ENCODE measurements around the gene LMTK2. TPM values are rescaled to one million over a fixed set of nuclear protein-coding genes. Genes with fewer than 3 reads are reported as not detected.

The LMTK2 gene
- total and polyA plus RNA-seq, 2 experiments from 2014 or later, result 2.3 to 4.6 TPM

GRCh38 chr7:98238076-98238475 lies 131.4 kb downstream of the LMTK2 start:
- Histone ChIP-seq H3K27ac (no peak overlapping the region), H3K9me2 (ENCODE audit: insufficient read depth) (no peaks in the 10 kb centered on the region), H3K4me1 (ENCODE audit: insufficient read depth) (no peaks in the 10 kb centered on the region), H3K4me3 (no peak overlapping the region), H3K9me3 (ENCODE audit: low read depth) (no peaks in the 10 kb centered on the region), H3K36me3 (ENCODE audit: low read depth) (no peaks in the 10 kb centered on the region), H3K4me2 (ENCODE audit: unreplicated experiment) (no peak overlapping the region), H3K27me3 (replicated peaks; ENCODE audit: insufficient read depth) (no peaks in the 10 kb centered on the region), H2AFZ (no peak overlapping the region), H3K79me2 (ENCODE audit: insufficient read depth) (no peaks in the 10 kb centered on the region), H3K9ac (no peak overlapping the region), H3F3A (ENCODE audit: insufficient read depth) (no peaks in the 10 kb centered on the region), H4K20me1 (ENCODE audit: insufficient read depth) (no peaks in the 10 kb centered on the region)
- no peak for DNase-seq
- TF ChIP-seq EZH2phosphoT487 (IDR thresholded peaks at IDR 0.05; ENCODE audit: insufficient read depth, low read depth) (no peak), EZH2 (IDR thresholded peaks at IDR 0.05; ENCODE audit: insufficient read depth, poor library complexity, severe bottlenecking) (no peak)
- in situ Hi-C loops (cut with MboI), result no loop called here
- 90 to 96% methylated on average over 4 of the region's 4 CpGs for WGBS, 2 experiments (ENCODE audit: low coverage in 1 of 2, low lambda C conversion rate in 2 of 2, missing lambda C conversion rate in 2 of 2)

GRCh38 chr7:98238976-98239375 lies 132.3 kb downstream of the LMTK2 start:
- no peaks in the 10 kb centered on the region for H3K36me3 ChIP-seq (ENCODE audit: low read depth)
- H4K20me1 ChIP-seq (ENCODE audit: insufficient read depth), result no peaks in the 10 kb centered on the region
- no peak overlapping the region for H3K4me2 ChIP-seq (ENCODE audit: unreplicated experiment)
- TF ChIP-seq EZH2phosphoT487 (IDR thresholded peaks at IDR 0.05; ENCODE audit: insufficient read depth, low read depth) (no peak), EZH2 (IDR thresholded peaks at IDR 0.05; ENCODE audit: insufficient read depth, poor library complexity, severe bottlenecking) (no peak)
- no peak overlapping the region for H2AFZ ChIP-seq
- no peak overlapping the region for H3K9ac ChIP-seq
- DNase-seq, result peak; percentile 17
- H3K27ac ChIP-seq, result no peak overlapping the region
- WGBS, 2 experiments (ENCODE audit: low coverage in 1 of 2, low lambda C conversion rate in 2 of 2, missing lambda C conversion rate in 2 of 2), result 90 to 91% methylated on average over 9 of the region's 9 CpGs
- no peaks in the 10 kb centered on the region for H3K27me3 ChIP-seq (replicated peaks; ENCODE audit: insufficient read depth)
- no peaks in the 10 kb centered on the region for H3F3A ChIP-seq (ENCODE audit: insufficient read depth)
- no peaks in the 10 kb centered on the region for H3K9me2 ChIP-seq (ENCODE audit: insufficient read depth)
- H3K4me3 ChIP-seq, result no peak overlapping the region
- H3K4me1 ChIP-seq (ENCODE audit: insufficient read depth), result no peaks in the 10 kb centered on the region
- no peaks in the 10 kb centered on the region for H3K79me2 ChIP-seq (ENCODE audit: insufficient read depth)
- no peaks in the 10 kb centered on the region for H3K9me3 ChIP-seq (ENCODE audit: low read depth)
- in situ Hi-C loops (cut with MboI), result no loop called here

- DNase-seq, result peak; percentile 56
- Histone ChIP-seq H3K4me1 (ENCODE audit: insufficient read depth) (no peaks in the 10 kb centered on the region), H3F3A (ENCODE audit: insufficient read depth) (no peaks in the 10 kb centered on the region), H3K9me3 (ENCODE audit: low read depth) (no peaks in the 10 kb centered on the region), H3K9me2 (ENCODE audit: insufficient read depth) (no peaks in the 10 kb centered on the region), H3K27me3 (replicated peaks; ENCODE audit: insufficient read depth) (no peaks in the 10 kb centered on the region), H3K4me2 (ENCODE audit: unreplicated experiment) (no peak overlapping the region), H4K20me1 (ENCODE audit: insufficient read depth) (no peaks in the 10 kb centered on the region), H3K79me2 (ENCODE audit: insufficient read depth) (no peaks in the 10 kb centered on the region), H3K9ac (no peak overlapping the region), H3K4me3 (no peak overlapping the region), H3K36me3 (ENCODE audit: low read depth) (no peaks in the 10 kb centered on the region), H3K27ac (no peak overlapping the region), H2AFZ (no peak overlapping the region)
- TF ChIP-seq EZH2 (IDR thresholded peaks at IDR 0.05; ENCODE audit: insufficient read depth, poor library complexity, severe bottlenecking), result no peak
- TF ChIP-seq EZH2phosphoT487 (IDR thresholded peaks at IDR 0.05; ENCODE audit: insufficient read depth, low read depth), result no peak
- 85 to 86% methylated on average over 18 to 19 of the region's 19 CpGs for WGBS, 2 experiments (ENCODE audit: low coverage in 1 of 2, low lambda C conversion rate in 2 of 2, missing lambda C conversion rate in 2 of 2)
- in situ Hi-C loops (cut with MboI), result no loop called here
Measured at GRCh38 chr7:98240961-98241673, 134.5 kb downstream of the LMTK2 start.

- 79 to 88% methylated on average over 10 to 16 of the region's 16 CpGs for WGBS, 2 experiments (ENCODE audit: low coverage in 1 of 2, low lambda C conversion rate in 2 of 2, missing lambda C conversion rate in 2 of 2)
- H3K4me1 ChIP-seq (ENCODE audit: insufficient read depth), result no peaks in the 10 kb centered on the region
- H3K9me3 ChIP-seq (ENCODE audit: low read depth), result no peaks in the 10 kb centered on the region
- H3K9ac ChIP-seq, result no peak overlapping the region
- H3K27me3 ChIP-seq (replicated peaks; ENCODE audit: insufficient read depth), result no peaks in the 10 kb centered on the region
- in situ Hi-C loops (cut with MboI), result no loop called here
- TF ChIP-seq EZH2 (IDR thresholded peaks at IDR 0.05; ENCODE audit: insufficient read depth, poor library complexity, severe bottlenecking), result no peak
- no peak for TF ChIP-seq EZH2phosphoT487 (IDR thresholded peaks at IDR 0.05; ENCODE audit: insufficient read depth, low read depth)
- H2AFZ ChIP-seq, result no peak overlapping the region
- no peak overlapping the region for H3K27ac ChIP-seq
- DNase-seq, result no peak
- H3K36me3 ChIP-seq (ENCODE audit: low read depth), result no peaks in the 10 kb centered on the region
- H3K4me2 ChIP-seq (ENCODE audit: unreplicated experiment), result no peak overlapping the region
- no peaks in the 10 kb centered on the region for H3F3A ChIP-seq (ENCODE audit: insufficient read depth)
- H3K79me2 ChIP-seq (ENCODE audit: insufficient read depth), result no peaks in the 10 kb centered on the region
- H3K4me3 ChIP-seq, result no peak overlapping the region
- H3K9me2 ChIP-seq (ENCODE audit: insufficient read depth), result no peaks in the 10 kb centered on the region
- H4K20me1 ChIP-seq (ENCODE audit: insufficient read depth), result no peaks in the 10 kb centered on the region
Measured at GRCh38 chr7:98241674-98242241, 135.1 kb downstream of the LMTK2 start.
